ENCODE data around the gene SCYGR7. TPM values are rescaled to one million over a fixed set of nuclear protein-coding genes. Genes with fewer than 3 reads are reported as not detected.
"Not testable (repeated sequence)": the region's sequence is repeated elsewhere in the genome, so short reads cannot be mapped to it uniquely, and the experiment has no call there.

The SCYGR7 gene
- total and polyA plus RNA-seq, 10 of the 15 experiments (the other 5 are each of a cell fraction or from before 2014, with no cell fraction given) = not detected

DNA sequence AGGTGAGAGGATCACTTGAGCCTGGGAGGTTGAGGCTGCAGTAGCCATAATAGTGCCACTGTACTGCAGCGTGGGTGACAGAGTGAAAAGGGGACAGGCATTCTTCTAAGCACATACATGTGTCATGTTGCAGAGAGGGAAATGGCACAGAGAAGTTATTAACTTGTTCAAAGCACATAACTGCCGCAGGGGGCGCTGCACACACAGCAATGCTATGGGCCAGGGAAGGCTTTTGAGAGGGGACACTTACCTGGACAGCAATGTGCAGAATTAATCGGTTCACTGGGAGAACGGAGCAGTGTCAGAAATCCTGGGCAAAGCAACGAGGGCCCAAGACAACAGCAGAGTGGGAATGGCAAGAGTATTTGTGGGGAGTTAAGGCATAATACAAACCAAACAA, 19.9 kb downstream of the SCYGR7 start:
- no peaks in the 10 kb centered on the region for H3K36me3 ChIP-seq (ENCODE audit: control insufficient read depth in 2 of 2, insufficient read depth in 2 of 2, low read length in 1 of 2)
- no peak overlapping the region for H2AFZ ChIP-seq (ENCODE audit: control insufficient read depth, low read depth, low read length)
- no peaks in the 10 kb centered on the region for H3K79me2 ChIP-seq (ENCODE audit: control insufficient read depth, insufficient read depth, low read length)
- in situ Hi-C loops (cut with MboI) (no loop called here), intact Hi-C loops (cut with micrococcal nuclease; ENCODE audit: unreplicated experiment) (no loop called here)
- RAD21 ChIA-PET (ENCODE audit: unreplicated experiment) = no interaction called here
- H3K27me3 ChIP-seq (replicated peaks in 1 of 2; ENCODE audit: control insufficient read depth in 2 of 2, insufficient read depth in 2 of 2, low read length in 1 of 2) = no peaks in the 10 kb centered on the region
- no TSS peak for BruUV-seq (replicated peaks)
- POLR2A ChIA-PET = no interaction called here
- no peak overlapping the region for H3K4me2 ChIP-seq (ENCODE audit: control insufficient read depth, insufficient read depth)
- H4K20me1 ChIP-seq (ENCODE audit: control insufficient read depth, insufficient read depth) = no peaks in the 10 kb centered on the region
- H3K27ac ChIP-seq (ENCODE audit: control insufficient read depth, insufficient read depth) = no peak overlapping the region
- H3K9me3 ChIP-seq (replicated peaks; ENCODE audit: control insufficient read depth, insufficient read depth, low read length) = no peaks in the 10 kb centered on the region
- H3K4me3 ChIP-seq = no peak overlapping the region
- TF ChIP-seq ESRRA (IDR thresholded peaks at IDR 0.05; ENCODE audit: low read length) = no peak
- peak; percentile 33; the same call in 1 of the 2 replicates for TF ChIP-seq RAD21 (IDR thresholded peaks at IDR 0.05; ENCODE audit: insufficient read depth, low read depth, low read length)
- peak; percentile 31 to 53 (median 42); a peak in 5 of 6 replicates for TF ChIP-seq CTCF (IDR thresholded peaks at IDR 0.05 in 2 of 3, conservative IDR thresholded peaks at IDR 0.05 in 1 of 3; ENCODE audit: control insufficient read depth in 2 of 3, extremely low read depth in 1 of 3, insufficient read depth in 1 of 3, low read depth in 3 of 3, low read length in 3 of 3)
- H3K9ac ChIP-seq (ENCODE audit: control insufficient read depth, insufficient read depth, low read length) = no peak overlapping the region
- ATAC-seq (peak; percentile 75), FAIRE-seq (no peak), DNase-seq (ENCODE audit: low read depth, low spot score) (no peak)
- SMC1A ChIA-PET (ENCODE audit: uncharacterized antibody, unreplicated experiment) = interaction anchor here (0.6 kb wide), 1 partner anchor 55 kb away, joined by 3 read pairs; no protein-coding TSS in a partner anchor
- CTCF ChIA-PET = no interaction called here
- 29% methylated on average over 6 of the region's 6 CpGs for WGBS (ENCODE audit: insufficient coverage, insufficient replicate concordance, low lambda C conversion rate, missing lambda C conversion rate)
- H3K4me1 ChIP-seq (ENCODE audit: control insufficient read depth, insufficient read depth, low read length) = no peaks in the 10 kb centered on the region

GRCh38 chr2:227756261-227756660, 28.1 kb downstream of the SCYGR7 start:
- H2AFZ ChIP-seq (ENCODE audit: control insufficient read depth, low read depth, low read length); H3K4me2 ChIP-seq (ENCODE audit: control insufficient read depth, insufficient read depth); intact Hi-C loops (cut with micrococcal nuclease; ENCODE audit: unreplicated experiment); H3K9ac ChIP-seq (ENCODE audit: control insufficient read depth, insufficient read depth, low read length); H3K4me1 ChIP-seq (ENCODE audit: control insufficient read depth, insufficient read depth, low read length); in situ Hi-C loops (cut with MboI); FAIRE-seq; DNase-seq (ENCODE audit: low read depth, low spot score); H3K27ac ChIP-seq (ENCODE audit: control insufficient read depth, insufficient read depth); H3K9me3 ChIP-seq (replicated peaks; ENCODE audit: control insufficient read depth, insufficient read depth, low read length); H3K27me3 ChIP-seq (replicated peaks in 1 of 2; ENCODE audit: control insufficient read depth in 2 of 2, insufficient read depth in 2 of 2, low read length in 1 of 2); H4K20me1 ChIP-seq (ENCODE audit: control insufficient read depth, insufficient read depth); H3K79me2 ChIP-seq (ENCODE audit: control insufficient read depth, insufficient read depth, low read length); H3K36me3 ChIP-seq (ENCODE audit: control insufficient read depth in 2 of 2, insufficient read depth in 2 of 2, low read length in 1 of 2); BruUV-seq (replicated peaks); ATAC-seq; H3K4me3 ChIP-seq: not testable (repeated sequence)
- RAD21 ChIA-PET (ENCODE audit: unreplicated experiment) = interaction anchor here (0.6 to 1.6 kb wide), 2 partner anchors 10 to 50 kb away, joined by 3 to 6 read pairs; no protein-coding TSS in a partner anchor
- CTCF ChIA-PET = interaction anchor here (0.9 to 2.9 kb wide), 7 partner anchors 9 to 350 kb away, joined by 3 to 22 read pairs (median 3); no protein-coding TSS in a partner anchor
- SMC1A ChIA-PET (ENCODE audit: uncharacterized antibody, unreplicated experiment) = interaction anchor here (0.8 to 2.0 kb wide), 3 partner anchors 10 to 123 kb away, joined by 3 to 8 read pairs (median 4); no protein-coding TSS in a partner anchor
- POLR2A ChIA-PET = interaction anchor here (0.5 kb wide), 1 partner anchor 250 kb away, joined by 4 read pairs; no protein-coding TSS in a partner anchor
- 51% methylated on average over 4 of the region's 4 CpGs for WGBS (ENCODE audit: insufficient coverage, insufficient replicate concordance, low lambda C conversion rate, missing lambda C conversion rate)

Measured in GM12878 (cell line).